NOMO-1 (cell line): Measurements from ENCODE around the gene CD160.
"Not testable (repeated sequence)": the region's sequence is repeated elsewhere in the genome, so short reads cannot be mapped to it uniquely, and the experiment has no call there.

Source experiments
- DNase-seq, 2 experiments: peaks; one replicate each; lab custom pipeline; 2025; ENCODE audit not compliant: unreplicated experiment in 2 of 2; lab: John Stamatoyannopoulos, UW

CD160 gene

GRCh38 chr1:145719230-145720079, at the start of gene CD160:
Gene CD160, plus strand, starts transcription at chr1:145719499. Its CDS starts 8,829 bp downstream, at chr1:145728328.
- no peak for DNase-seq

- DNase-seq, result not testable (repeated sequence)
These were observed 48.1 kb upstream of the CD160 start for GRCh38 chr1:145670995-145671745.

GRCh38 chr1:145673217-145673616, 46.1 kb upstream of the CD160 start:
- DNase-seq, result not testable (repeated sequence)

- DNase-seq, result not testable (repeated sequence)
These were observed 34.4 kb upstream of the CD160 start for GRCh38 chr1:145684858-145685257.

- not testable (repeated sequence) for DNase-seq
These were observed 33.2 kb upstream of the CD160 start for GRCh38 chr1:145686078-145686477.

- no peak for DNase-seq
These were observed 31.0 kb upstream of the CD160 start for GRCh38 chr1:145688328-145688727.

GRCh38 chr1:145688924-145689323, 30.4 kb upstream of the CD160 start:
- no peak for DNase-seq

- DNase-seq, result no peak
These were observed 29.4 kb upstream of the CD160 start for GRCh38 chr1:145689922-145690321.

GRCh38 chr1:145690587-145691558, 28.4 kb upstream of the CD160 start:
- peak in 1 of 2 experiments; percentile 60 for DNase-seq

- DNase-seq, result peak in 1 of 2 experiments; percentile 13
These were observed 26.4 kb upstream of the CD160 start for GRCh38 chr1:145692785-145693443.

GRCh38 chr1:145695821-145696629, 23.3 kb upstream of the CD160 start:
- DNase-seq, result peak; percentile 44 to 66

- DNase-seq, result no peak
These were observed 22.7 kb upstream of the CD160 start for GRCh38 chr1:145696630-145696960.

GRCh38 chr1:145701306-145701862, 17.9 kb upstream of the CD160 start:
- no peak for DNase-seq

- DNase-seq, result no peak
These were observed 17.2 kb upstream of the CD160 start for GRCh38 chr1:145702052-145702451.

- DNase-seq, result no peak
These were observed 16.5 kb upstream of the CD160 start for GRCh38 chr1:145702826-145703225.

- no peak for DNase-seq
These were observed 13.7 kb upstream of the CD160 start for GRCh38 chr1:145705622-145706021.

- no peak for DNase-seq
These were observed 13.1 kb upstream of the CD160 start for GRCh38 chr1:145706086-145706664.

GRCh38 chr1:145707183-145707867, 12.0 kb upstream of the CD160 start, which contains the start of gene PDZK1:
Gene PDZK1, minus strand, starts transcription at chr1:145707368. Its CDS starts 19,347 bp downstream, at chr1:145688021.
- DNase-seq, result no peak
